HG02852 (cell line): ENCODE data around the gene SPATA32.
A peak's percentile ranks its signal among the peaks of the same experiment; 100 is the strongest.

Source experiments
- ATAC-seq: cut with Tn5 transposase; IDR thresholded peaks from one replicate; pipeline ENCODE4 v1.9.1; 2021; ENCODE audit warnings: mild to moderate bottlenecking, moderate library complexity; ENCODE audit not compliant: unreplicated experiment

Gene SPATA32

DNA sequence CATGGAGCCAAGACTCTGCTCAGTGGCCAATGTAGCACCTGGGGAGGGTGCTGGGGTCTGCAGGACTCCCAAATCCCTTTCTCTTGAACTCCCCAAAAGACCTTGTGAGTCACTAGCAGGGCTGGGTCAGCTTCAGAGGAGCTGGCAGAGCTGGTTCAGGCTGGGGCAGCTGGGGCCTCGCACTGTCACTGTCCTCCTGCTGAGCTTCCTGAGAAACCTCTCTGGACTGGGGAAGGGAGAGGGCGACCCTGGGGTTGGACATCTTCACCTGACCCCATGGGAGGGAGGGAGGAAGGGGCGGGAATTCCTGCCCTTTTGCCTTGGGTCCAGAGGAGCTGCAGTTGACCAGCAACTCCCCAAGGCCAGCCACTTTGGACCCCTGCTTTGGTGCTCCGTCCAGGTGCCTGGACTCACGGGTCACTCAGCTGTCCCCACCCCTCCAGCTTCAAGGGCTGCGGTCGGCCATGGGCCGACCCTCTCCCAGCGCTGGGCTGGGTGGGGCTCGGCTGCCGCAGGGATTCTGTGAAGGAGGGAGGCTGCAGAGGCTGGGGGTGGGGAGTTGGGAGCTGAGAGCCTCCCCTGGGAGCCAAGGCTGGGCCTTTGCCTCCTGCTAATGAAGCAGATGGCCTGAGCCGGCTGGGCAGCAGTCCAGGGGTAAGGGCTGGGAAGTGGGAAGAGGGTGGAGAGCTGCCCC, 31.0 kb downstream of the SPATA32 start:
- no peak for ATAC-seq

DNA sequence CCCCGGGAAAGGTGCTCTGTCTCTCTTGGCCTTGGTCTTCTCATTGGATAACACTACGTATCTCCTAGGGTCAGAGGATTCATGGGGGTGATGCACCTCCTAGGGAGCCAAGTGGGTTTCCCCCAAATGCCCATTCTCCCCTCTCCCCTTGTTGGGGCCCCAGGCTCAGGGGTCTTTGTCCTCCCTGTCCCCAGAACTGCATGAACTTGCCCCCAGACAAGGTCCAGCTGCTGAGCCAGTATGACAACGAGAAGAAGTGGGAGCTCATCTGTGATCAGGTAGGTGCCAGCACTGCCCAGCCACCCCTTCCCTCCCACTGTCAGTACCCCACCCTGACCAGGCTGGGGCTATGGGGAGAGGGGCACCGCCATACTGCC, 31.5 kb downstream of the SPATA32 start:
- no peak for ATAC-seq

GRCh38 chr17:45229681-45230409, 32.0 kb downstream of the SPATA32 start:
- ATAC-seq: no peak

- ATAC-seq: peak; percentile 43
Measured at GRCh38 chr17:45228763-45229539, 32.9 kb downstream of the SPATA32 start.

- no peak for ATAC-seq
Measured at GRCh38 chr17:45227926-45228762, 33.8 kb downstream of the SPATA32 start.

GRCh38 chr17:45227101-45227925, 34.6 kb downstream of the SPATA32 start:
- ATAC-seq: no peak

DNA sequence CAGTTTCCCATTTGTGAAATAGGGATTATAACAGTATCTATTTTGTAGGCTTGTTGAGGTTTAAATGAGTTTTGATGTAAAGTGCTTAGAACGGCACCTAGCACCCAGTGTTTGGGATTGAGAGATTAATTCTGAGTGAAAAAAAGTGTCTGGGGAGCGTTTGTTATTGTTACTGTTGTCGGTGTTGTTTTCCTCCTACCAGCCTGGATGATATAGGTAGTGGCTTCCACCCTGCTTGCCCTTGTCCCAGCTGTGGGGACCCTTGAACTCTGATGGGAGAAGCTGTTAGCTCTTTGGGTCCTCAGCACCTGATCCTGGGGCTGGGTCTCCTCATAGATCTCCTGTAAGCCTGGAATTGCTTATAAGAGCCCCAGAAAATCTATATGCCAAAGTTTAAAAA, 35.3 kb downstream of the SPATA32 start:
- ATAC-seq: no peak

DNA sequence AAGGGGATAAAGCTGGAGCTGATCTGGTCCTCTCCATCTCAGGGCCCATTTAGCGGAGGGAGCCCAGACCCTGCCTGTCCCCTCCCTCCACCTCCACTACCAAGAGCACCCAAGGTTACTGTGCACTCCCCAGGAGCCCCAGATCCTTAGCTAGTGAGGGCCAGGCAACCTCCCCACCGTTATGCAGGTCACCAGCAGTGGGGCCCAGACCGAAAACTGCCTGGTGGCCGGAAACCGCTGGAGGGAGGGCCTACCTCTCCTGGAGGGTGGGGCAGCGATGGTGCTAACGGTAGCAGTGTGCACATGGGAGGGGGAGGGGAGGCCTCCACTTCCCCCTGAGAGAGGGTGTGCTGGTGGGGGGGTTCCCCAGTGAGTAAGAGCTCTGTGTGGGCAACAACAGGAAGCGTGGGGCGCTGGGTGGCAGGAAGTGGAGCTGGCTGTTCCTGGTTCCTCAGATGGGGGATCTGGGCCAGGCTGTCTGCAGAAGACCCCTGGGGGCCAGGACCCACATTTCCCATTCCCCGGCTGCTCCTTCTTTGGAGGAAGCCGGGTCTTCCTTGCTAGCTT, 35.8 kb downstream of the SPATA32 start:
- ATAC-seq: peak; percentile 42

GRCh38 chr17:45225051-45225700, 36.7 kb downstream of the SPATA32 start:
- no peak for ATAC-seq

GRCh38 chr17:45224671-45225050, 37.2 kb downstream of the SPATA32 start:
- no peak for ATAC-seq

DNA sequence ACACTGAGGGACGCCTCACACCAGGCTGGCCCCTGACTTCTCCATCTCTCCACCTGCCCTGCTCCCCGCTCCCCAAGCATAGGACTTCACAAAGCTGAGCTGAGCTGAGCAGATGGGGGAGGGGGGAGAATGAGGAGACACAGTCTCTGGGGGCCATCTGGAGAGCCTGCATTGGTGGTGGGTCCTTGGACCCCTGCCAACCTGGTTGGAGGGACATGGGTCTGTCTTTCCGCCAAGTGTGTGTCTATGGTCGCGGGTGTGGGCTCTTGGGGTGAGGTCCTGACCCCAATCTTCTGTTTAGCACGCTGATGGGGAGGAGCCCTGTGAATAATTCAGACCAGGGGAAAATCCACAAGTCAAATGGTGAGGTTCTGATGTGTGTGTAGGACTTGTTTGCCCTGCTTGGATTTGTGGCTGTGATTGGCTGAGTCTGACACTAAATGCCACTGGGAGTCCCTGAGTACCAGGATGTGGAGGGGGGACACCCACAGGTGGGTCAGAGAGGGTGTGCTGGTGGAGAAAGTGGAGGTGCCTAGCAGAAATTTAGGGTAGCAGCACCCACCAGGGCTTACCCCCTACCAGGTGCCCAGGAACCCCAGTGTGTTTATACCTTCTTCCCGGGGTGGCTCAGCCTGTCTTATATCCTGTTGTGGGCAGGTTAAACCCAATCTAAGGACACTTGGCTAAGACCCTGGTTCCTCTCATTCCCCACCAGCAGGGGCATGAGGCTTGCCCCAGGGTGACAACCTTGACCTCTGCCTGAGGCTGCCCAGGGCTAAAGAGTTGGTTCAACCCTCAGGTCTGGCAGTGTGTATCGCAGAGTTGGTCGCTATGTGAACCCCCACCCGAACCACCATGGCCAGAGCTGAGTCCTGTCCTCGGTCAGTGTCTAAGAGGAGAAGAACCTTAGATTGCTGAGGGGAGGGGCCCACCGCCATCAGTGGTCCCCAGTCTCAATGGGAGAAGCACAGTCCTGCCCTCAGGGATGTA, 38.1 kb downstream of the SPATA32 start:
- ATAC-seq: no peak

DNA sequence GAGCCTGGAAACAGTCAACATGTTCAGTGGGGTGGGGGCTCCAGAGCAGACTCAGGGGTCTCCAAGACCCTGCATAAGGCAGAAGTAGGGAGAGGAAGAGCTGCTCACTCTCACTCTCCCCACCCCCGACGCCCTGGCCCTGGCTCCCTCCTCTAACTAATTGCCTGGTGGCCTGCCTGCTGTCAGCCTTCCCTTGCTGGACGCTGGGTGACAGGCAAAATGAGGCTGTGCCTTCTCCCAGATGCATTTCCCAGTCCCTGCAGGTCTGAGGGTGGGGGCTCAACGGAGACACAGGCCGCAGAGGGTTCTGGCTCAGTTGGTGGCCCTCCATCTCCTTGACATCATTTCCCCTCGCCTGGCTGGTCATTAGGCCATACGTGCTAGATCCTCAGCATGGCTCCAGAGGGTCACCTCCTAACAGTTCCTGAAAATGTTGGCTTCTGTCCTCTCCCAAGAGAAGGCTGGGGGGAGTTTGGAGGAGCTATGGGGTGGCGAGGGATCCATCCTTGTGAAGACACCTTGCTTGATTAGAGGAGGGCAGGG, 38.8 kb downstream of the SPATA32 start:
- no peak for ATAC-seq

- ATAC-seq: no peak
Measured at GRCh38 chr17:45222289-45222995, 39.5 kb downstream of the SPATA32 start.

DNA sequence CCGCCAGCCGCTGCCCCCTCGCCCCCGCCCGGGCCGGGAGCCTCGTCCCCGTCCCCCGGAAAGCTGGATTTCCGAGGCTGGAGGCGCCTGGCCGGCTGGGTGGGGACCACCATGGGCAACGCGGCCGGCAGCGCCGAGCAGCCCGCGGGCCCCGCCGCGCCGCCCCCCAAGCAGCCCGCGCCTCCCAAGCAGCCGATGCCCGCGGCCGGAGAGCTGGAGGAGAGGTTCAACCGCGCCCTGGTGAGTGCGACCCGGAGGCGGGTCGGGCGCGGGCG, 39.9 kb downstream of the SPATA32 start:
- ATAC-seq: no peak

- no peak for ATAC-seq
Measured at GRCh38 chr17:45221081-45222013, 40.5 kb downstream of the SPATA32 start, which contains the start of gene FMNL1. Gene FMNL1, plus strand, starts transcription at chr17:45221885. Its CDS starts 240 bp downstream, at chr17:45222125.

DNA sequence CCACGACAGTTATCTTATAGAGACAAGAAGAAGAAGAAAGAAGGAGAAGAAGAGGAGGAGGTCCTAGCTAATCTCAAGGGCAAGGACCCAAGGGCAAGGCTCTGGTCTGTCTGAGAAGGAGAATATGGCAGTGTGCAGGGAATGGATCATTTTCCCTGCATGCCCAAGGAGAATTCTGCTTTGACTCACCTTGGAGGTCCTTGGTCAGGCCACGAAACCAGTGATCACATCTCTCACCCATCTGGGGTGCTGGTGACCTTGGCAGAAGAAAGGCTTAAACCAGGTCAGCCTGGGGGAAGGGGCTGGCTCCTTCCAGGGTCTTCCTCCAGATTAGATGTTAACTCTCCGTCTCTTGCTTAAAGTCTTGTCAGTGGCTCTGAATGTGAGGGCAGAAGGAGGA, 41.8 kb downstream of the SPATA32 start:
- ATAC-seq: no peak
